Fibroblast of the aortic adventitia (primary cell): ENCODE data around the gene EEPD1. TPM values are rescaled to one million over a fixed set of nuclear protein-coding genes. Genes with fewer than 3 reads are reported as not detected.

Experiments
- DNase-seq: peaks from one replicate; pipeline ENCODE4 v3.0.0-alpha.2; 2010; ENCODE audit warnings: low read depth
- H3K4me3 ChIP-seq: 2 replicates; pipeline ENCODE4 v1.5.1; 2011; ENCODE audit warnings: low read depth, mild to moderate bottlenecking, control low read depth, low read length, moderate library complexity
- total RNA-seq: library from RNA; depleted of rRNA; stranded (reverse); fragments of >200 nt; gene quantifications from 2 replicates; pipeline ENCODE4 v1.2.3, GENCODE V29; 2012; ENCODE audit warnings: low replicate concordance
- TF ChIP-seq, protein P1 (sequence below): IDR thresholded peaks from 2 replicates; pipeline ENCODE4 v1.5.1; 2011; ENCODE audit warnings: mild to moderate bottlenecking, low read length, control low read depth, inconsistent platforms; ENCODE audit not compliant: insufficient read depth

EEPD1 gene
- total RNA-seq, 1 donor = 5.2 TPM

DNA sequence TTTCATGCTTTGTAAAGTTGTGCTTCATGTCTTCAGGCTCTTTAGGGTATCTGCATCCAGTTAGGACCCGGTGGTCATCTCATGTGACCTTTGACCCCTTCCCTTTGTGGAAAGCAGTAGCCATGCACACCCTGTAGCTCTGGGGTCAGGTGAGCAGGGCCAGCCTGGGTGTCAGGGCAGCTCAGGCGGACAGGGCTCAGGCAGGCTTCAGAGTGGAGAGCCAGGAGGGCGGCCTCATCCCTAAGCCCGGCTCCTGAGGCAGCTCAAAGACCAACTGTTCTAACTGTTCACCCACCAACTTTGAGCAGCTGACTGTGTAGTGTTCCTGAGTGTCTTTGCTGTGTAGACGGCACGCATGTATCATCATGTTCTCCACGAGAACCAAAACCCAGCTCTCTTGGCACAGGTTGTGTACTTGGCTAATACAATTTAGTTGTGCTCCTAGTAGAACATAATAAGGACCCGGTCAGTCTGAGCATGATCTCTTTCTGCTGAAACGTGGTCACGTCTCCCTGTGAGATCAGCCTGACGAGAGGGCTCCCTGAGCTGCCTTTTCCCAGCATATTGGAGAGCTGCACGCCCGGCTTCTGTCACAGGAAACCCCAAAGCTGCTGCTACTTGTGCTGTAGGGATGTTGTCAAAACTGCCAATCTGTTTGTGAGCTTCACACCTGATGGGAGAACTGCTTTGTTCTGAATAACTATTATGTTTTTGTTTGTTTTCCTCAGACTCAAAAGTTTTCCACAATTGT, 30.0 kb downstream of the EEPD1 start:
- TF ChIP-seq, protein P1, sequence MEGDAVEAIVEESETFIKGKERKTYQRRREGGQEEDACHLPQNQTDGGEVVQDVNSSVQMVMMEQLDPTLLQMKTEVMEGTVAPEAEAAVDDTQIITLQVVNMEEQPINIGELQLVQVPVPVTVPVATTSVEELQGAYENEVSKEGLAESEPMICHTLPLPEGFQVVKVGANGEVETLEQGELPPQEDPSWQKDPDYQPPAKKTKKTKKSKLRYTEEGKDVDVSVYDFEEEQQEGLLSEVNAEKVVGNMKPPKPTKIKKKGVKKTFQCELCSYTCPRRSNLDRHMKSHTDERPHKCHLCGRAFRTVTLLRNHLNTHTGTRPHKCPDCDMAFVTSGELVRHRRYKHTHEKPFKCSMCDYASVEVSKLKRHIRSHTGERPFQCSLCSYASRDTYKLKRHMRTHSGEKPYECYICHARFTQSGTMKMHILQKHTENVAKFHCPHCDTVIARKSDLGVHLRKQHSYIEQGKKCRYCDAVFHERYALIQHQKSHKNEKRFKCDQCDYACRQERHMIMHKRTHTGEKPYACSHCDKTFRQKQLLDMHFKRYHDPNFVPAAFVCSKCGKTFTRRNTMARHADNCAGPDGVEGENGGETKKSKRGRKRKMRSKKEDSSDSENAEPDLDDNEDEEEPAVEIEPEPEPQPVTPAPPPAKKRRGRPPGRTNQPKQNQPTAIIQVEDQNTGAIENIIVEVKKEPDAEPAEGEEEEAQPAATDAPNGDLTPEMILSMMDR = no peak
- no peak for DNase-seq
- no peak overlapping the region for H3K4me3 ChIP-seq

DNA sequence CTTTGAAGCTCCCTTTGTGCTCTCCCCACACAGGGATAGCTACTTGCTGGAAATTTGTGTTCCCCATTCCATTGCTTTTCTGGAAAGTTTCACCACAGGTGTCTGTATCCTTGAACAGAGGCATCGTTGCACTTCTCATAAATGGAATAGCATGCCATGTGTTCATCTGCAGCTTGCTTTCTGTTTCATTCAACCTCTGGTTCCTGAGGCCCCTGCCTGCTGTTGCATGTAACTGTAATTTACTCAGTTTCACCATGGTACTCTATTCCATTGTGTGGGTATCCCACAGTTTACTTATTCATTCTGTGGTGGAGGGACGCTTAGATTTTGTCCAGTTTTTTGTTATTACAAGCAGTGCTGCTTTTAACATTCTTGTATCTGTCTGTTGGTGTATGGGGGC, 32.0 kb downstream of the EEPD1 start:
- no peak for DNase-seq
- TF ChIP-seq, protein P1 = no peak

DNA sequence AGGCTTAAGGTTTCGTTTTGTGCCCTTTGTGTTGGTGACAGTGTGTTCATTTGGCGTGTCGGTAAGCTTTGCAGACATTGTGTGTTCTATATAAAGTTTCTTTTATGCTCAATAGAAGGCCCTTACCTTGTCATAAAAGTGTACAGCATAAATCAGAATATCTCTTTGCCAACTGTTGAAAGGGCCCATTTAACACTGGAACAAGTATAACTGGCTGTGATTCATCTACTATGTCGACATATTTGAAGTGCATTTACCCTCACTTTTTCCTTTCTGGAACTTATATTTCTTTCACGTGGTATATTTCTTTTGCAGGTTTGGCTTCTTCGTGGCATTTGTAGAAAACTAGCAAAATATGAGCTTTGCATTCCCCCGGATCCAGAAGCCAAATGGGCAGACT, 32.7 kb downstream of the EEPD1 start:
- TF ChIP-seq, protein P1 = no peak
- DNase-seq = no peak
- no peak overlapping the region for H3K4me3 ChIP-seq

More for the DNA sequence above, 32.0 kb downstream of the EEPD1 start:
- H3K4me3 ChIP-seq = no peak overlapping the region

DNA sequence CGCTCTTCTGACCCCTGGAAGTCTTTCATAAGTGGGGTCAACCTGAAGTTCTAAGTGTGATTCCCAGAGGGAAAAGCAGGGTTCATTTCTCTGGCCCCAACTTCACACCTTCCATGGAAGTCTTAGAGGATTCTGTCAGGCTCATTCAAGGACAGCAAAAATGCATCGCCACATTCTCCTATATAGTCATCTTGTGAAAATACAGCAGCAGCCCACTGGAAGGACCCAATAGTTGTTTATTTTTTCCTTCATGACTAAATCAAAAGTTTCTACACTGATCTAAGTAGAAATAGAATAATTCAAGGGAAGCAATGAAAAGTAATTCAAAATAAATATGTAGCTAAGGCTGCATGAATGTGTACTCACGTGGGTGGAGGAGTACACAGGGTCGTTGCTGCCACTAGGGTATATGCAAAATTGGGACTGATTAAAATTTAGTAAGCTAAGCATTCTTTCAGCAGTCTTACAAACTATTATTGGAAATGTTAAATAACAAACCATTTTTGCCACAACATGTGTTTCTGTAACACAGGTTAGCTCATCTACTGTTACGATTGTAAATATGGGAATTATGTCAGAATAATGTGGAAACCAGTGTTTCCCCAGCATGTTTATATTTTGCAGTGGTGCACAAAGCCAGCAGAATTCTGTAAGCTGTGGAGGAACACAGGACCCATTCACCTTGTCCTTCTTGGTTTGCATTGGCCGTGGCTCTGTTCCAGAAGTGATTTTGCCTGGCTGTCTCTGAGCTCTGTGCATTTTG, 33.5 kb downstream of the EEPD1 start:
- no peak for DNase-seq
- TF ChIP-seq, protein P1 = no peak
- H3K4me3 ChIP-seq = no peak overlapping the region

DNA sequence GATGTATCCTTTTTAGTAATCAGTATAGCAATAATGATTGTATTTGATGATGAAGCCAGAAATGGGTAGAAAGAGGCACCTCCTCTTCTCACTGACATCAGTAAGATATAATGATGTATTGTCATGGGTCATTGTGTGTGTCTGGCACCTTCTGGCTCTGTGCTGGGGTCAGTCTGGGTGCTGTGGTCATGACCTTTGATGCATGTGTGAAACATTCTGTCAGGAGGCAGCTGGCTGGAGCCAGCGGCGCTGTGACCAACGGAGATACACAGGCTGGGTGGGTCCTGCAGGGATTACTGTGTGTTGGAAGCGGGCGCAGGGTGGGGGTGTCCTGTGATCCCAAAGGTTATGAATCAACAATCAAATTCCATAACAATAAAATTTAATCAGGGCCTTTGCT, 35.2 kb downstream of the EEPD1 start:
- TF ChIP-seq, protein P1 = no peak
- H3K4me3 ChIP-seq = no peak overlapping the region
- no peak for DNase-seq

DNA sequence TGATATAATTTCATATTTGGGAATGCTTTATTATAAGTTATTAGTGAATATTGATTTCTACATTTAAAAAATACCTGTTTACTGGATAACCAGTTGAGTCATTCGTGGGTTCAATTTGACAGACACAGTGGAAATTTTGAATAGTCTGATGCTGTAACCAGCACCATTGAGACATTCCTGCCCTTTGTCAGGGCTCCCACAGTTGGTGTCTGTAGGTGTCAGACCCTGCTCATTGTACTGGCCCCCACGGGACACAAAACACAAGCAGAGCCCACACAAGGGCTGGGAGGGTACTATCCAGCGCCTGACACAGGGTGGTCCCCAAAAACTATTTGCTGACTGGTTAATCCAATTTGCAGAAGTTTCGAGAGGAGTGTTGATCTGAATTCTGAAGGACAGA, 35.9 kb downstream of the EEPD1 start:
- TF ChIP-seq, protein P1 = no peak
- no peak overlapping the region for H3K4me3 ChIP-seq
- no peak for DNase-seq
